ENCODE results near the gene CHGA.

The CHGA gene

DNA sequence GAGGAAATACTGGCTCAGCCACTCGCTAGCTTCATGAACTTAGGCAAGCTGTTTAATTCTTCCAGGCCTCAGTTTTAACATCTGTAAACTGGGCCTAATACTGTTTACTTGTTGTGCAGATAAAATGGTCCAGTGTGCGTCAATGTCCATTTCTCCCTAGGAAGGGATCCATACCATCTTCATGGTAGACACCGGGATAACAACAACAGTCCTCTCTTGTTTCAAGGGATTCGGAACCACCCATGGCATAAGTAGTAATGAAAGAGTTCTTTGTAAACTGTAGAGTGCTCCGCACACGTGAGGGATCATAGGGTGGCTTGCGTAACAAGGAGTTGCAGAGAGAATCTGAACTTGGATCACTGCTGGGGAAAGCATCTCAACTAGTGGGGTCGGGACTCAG, 17.3 kb upstream of the CHGA start:
- no peak for DNase-seq (ENCODE audit: low read depth in 2 of 2)

DNA sequence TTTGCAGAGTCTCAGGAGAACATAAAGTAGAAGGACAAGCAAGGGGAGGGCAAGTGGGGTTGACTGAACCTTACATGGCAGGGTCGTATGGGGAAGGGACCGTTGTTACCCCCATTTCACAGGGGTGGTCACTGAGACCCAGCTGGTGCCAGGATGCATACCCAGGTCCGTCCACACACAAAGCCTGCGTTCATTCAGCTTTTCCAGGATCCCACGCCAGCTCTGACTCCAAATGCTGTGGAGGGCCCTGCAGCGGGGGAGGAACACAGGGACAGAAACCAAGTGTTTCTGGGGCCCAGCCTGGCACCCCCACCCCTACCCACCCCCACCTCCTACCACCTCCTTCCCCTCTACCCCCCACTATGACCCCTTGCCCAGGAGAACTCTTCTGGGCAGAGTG, 16.5 kb upstream of the CHGA start:
- no peak for DNase-seq (ENCODE audit: low read depth in 2 of 2)

DNA sequence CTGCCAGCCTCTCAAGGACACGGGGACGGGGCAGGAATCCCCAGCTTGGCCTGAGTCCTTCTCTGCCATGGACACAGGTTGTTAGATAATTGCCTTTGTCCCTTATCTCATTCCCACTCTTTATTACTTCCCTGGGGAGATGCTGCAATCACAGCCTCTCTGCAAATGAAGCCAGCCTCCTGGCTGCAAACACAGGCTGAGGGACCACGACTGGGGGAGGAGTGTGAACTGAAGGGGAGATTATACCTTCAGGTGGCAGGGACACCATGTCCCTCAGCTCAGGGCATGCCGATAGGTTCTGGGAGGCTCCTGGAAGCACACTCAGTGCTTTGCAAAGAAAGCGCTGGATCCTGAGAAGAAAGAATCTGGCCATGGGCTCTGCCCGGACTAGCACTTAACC, 16.1 kb upstream of the CHGA start:
- DNase-seq (ENCODE audit: low read depth in 2 of 2) = no peak

DNA sequence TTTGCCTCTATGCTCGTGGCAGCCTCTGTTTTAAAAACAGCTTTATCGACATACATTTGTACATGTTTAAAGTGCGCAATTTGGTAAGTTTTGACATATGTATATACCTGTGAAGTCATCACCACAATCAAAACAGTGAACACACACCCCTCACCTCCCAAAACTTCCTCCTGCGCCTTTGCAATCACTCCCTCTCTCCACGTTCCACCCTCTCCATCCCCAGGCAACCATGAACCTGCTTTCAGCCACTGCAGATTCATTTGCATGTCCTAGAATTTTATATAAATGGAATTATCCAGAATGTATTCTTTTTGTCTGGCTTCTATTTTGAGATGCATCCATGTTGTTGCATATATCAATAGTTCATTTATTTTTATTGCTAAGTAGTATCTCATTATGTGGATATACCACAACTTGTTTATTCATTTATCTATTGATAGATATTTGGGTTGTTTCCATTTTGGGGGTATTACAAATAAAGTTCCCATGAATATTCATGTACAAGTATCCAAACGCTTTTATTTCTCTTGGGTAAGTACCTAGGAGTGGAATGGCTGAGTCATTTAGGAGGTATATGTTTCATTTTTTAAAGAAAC, 15.5 kb upstream of the CHGA start:
- no peak for DNase-seq (ENCODE audit: low read depth in 2 of 2)

DNA sequence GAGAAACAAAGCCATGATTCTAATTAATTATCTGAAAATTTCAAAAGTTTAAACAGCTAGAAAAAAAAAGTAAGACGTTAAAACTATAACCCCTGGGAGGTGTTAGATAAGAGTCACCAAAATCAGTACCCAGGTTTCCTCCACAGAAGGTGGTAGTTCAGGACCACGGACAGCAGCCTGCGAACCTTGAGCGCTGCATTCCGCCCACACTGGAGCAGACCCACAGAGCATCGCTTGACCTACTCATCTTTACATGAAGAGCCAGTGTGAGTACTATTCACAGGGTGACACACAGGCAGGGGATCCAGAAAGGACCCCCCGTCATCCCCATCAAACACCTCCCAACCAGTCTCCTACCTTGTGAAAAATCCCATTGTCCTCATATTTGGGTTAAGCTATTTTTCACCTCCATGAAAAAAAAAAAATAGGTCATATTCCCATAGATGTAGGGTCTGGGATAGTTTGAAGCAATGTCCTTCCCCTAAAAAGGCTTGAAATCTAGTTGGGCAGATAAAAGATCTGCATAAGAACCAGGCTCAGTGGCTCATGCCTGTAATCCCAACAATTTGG, 8.8 kb upstream of the CHGA start:
- DNase-seq (ENCODE audit: low read depth in 2 of 2) = no peak

DNA sequence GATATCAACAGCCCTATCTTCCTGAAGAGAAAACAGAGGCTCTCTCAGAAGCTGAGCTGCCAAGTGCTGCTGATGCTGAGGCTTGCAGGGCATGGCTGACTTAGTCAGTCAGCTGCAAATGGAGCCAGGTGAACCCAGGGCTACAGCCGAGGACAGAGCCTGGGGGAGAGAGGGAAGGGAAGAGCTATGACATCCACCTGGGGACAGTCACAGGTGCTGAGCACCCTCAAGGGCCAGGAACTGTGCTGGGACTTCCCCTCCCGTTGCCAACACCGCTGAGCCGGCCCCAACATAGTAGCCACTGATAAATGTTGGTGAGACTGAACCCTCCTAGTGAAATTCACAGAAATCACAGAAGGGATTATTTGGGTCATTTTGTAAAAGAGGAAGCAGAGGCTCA, 6.7 kb upstream of the CHGA start:
- no peak for DNase-seq (ENCODE audit: low read depth in 2 of 2)

DNA sequence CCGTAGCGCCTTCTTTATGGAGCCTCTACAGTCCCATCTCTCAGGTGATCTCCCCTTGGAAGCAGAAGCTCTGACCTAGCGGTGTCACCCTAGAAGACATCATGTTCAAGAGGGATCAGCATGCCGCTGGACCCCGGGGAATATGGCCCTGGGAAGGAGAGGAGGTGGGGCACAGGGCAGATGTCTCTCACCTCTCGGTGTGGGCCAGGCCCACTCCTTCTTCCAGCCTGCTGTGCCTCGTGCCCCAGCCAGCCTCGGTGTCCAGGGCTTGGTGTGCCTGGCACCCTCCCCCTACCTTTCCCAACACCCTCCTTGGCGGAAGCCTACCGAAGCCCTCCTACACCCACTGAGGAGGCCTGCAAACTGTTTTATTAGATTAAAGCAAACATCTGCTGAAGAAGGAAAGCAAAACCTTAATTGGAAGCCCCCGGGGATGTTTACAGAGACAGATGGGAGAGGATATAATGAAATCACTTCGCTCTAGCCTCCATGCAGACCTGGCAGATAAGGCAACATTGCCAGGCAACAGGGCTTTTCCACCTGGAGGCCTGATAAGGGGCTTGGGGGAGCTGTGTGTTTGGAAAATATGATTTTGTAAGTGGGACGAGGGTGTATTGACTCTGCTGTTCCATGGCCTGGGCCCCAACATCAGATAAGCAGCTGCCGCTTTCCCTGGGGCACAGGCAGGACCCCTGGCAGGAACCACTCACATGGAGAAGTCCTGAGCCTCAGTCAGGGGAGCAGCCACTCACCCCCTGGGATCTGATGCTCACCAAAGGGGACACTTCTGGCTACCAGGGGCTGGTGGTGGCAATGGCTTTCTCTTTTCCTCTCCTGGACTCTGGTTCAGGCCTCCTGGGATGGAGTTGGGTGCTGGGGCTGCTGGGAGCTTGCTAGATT, 5.7 kb upstream of the CHGA start:
- DNase-seq (ENCODE audit: low read depth in 2 of 2) = no peak

DNA sequence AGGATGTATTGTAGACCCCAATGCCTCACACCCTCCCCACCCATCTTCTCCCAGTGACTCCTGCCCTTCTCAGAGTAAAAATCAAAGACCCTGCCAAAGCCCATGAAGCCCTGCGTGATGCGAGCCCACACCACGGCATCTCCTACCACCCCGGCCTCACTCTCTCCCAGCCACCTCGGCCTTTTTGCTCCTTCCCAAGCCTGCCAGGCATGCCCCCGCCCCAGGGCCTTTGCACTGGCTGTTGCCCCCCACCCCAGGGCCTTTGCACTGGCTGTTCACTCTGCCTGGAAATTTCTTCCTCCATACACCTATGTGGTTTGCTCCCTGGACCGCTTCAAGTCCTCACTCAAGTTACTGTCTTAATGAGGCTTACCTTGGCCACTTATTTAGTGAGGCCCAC, 5.0 kb upstream of the CHGA start:
- no peak for DNase-seq (ENCODE audit: low read depth in 2 of 2)

DNA sequence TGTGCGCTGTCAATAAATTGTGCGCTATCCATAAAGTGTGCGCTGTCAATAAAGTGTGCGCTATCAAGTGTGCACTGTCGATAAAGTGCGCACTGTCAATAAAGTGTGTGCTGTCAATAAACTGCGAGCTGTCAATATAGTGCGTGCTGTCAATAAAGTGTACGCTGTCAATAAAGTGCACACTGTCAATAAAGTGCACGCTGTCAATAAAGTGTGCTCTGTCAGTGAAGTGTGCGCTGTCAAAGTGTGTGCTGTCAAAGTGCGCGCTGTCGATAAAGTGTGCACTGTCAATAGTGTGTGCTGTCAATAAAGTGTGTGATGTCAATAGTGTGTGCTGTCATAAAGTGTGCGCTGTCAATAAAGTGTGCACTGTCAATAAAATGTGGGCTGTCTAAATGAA, 2.9 kb upstream of the CHGA start:
- no peak for DNase-seq (ENCODE audit: low read depth in 2 of 2)

DNA sequence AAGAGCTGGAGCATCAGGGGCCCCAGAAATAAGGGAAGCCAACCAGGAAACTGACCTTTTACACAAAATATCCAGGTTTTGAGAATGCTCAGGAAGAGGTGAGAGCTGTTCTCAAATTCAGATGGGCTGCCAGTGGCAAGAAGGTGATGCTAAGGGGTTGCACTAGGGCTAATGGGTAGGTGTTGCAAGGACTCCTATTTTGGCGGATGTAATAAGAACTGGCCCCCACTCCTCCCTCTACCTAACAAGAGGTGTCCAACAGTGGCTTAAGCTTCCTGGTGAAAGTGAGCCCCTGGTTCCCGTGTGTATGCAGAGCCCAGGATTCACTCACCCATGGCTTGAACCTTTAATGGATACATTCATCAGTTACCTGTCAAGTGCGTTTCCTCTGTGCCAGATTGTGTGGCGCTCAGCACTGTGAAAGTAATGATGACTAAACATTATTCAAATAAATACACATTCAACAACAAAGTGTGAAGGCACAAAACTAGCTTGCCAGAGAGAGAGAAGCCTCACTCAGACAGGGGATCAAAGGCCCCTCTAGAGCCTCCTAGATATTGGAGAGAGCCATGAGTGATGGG, 705 bp upstream of the CHGA start:
- no peak for DNase-seq (ENCODE audit: low read depth in 2 of 2)

DNA sequence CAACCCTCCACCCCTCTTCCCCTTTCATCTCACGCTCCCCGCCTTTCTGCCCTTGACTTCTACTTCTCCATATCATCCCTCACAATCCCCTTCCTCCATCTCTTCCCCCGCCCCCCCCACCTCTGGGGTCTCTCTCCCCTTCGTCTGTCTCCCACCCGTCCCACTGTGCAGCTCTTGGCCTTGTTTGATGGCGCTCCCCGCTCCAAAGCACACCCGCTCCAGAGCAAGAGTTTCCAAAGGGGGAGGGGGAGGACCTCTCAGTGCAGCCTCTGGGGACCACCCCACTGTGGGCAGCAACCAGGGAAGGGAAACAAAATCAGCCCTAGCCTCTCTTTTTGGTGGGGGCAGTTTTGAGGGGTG, 774 bp downstream of the CHGA start:
- no peak for DNase-seq (ENCODE audit: low read depth in 2 of 2)

DNA sequence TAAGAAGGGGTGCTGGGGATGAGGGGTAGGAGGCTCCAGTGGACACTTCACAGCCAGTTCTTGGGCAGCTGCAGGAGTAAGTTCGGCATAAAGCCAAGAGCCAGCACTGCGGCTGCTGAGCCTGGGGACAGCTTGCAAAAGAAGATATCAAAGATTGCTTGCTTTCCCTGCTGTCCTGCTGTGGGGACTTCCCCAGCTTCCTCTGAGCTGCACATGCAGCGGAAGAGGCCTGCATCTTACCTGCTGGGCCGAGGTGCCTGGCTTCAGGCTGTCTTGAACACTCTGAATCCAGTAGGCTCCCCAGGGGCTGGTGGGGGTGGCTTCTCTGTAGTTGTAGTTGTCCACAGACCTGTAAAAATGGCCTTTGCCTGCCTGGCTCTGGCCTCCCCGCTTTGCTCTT, 1.3 kb downstream of the CHGA start:
- DNase-seq (ENCODE audit: low read depth in 2 of 2) = no peak

DNA sequence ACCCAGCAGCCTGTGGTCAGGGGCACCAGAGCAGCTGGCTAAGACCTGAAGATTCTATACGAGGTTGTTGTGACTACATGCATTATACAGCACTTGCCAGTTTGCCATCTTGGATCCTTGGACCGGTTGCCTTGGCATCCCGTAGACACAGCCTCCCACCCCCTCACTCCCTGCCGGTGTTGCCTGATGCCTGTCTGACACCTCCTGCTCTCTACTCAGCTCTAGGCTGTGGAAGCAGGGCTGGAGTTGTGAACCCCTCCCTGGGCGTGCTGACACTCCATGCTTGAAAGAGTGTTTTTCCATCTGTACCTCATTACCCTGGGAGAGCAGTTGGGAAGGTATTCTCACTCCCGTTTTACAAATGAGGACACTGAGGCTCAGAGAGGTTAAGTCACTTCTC, 2.5 kb downstream of the CHGA start:
- no peak for DNase-seq (ENCODE audit: low read depth in 2 of 2)

DNA sequence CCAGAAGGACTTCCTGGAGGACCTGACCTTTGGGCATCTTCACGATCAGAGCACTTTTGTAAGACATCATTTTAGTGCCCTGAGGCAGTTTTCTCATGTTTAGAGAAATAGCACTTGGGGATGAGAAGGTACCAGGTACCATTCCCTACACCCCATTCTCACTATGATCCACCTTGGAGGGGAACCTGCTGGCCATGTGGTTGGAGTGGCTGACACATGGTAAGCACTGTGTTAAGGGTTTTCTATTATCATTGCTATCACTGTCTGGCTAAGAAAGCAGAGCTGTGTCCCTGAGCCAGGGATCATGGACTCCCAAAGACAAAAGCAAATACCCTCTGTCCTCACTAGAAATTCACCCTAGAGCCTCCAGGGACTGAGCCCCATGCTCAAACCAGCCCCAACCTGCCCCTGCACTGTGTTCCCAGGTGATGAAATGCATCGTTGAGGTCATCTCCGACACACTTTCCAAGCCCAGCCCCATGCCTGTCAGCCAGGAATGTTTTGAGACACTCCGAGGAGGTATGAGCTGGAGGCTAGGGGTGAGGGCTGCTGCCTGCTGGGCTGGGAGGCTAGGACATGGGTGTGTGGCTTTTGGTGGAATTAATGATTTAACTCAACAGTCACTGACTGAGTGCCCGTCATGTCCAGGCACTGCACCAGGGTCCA, 3.4 kb downstream of the CHGA start:
- DNase-seq (ENCODE audit: low read depth in 2 of 2) = no peak

DNA sequence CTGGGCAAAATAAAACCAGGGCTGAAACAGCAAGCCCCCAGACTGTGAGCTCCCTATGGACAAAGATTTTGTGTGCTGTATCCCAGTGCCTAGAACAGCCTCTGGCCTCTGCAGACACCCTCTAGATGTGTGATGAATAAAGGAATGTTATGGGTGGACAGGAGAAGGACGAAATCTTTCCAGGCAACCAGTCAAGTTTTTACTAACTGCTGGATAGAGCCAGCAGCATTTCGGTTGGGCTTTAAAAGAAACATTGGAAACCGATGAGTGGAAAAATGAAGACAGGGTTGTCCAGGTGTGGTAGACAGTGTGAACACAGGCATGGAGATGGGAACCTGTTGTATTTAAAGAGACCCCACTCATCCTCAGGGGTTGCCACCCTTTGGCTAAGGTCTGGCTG, 4.0 kb downstream of the CHGA start:
- no peak for DNase-seq (ENCODE audit: low read depth in 2 of 2)

DNA sequence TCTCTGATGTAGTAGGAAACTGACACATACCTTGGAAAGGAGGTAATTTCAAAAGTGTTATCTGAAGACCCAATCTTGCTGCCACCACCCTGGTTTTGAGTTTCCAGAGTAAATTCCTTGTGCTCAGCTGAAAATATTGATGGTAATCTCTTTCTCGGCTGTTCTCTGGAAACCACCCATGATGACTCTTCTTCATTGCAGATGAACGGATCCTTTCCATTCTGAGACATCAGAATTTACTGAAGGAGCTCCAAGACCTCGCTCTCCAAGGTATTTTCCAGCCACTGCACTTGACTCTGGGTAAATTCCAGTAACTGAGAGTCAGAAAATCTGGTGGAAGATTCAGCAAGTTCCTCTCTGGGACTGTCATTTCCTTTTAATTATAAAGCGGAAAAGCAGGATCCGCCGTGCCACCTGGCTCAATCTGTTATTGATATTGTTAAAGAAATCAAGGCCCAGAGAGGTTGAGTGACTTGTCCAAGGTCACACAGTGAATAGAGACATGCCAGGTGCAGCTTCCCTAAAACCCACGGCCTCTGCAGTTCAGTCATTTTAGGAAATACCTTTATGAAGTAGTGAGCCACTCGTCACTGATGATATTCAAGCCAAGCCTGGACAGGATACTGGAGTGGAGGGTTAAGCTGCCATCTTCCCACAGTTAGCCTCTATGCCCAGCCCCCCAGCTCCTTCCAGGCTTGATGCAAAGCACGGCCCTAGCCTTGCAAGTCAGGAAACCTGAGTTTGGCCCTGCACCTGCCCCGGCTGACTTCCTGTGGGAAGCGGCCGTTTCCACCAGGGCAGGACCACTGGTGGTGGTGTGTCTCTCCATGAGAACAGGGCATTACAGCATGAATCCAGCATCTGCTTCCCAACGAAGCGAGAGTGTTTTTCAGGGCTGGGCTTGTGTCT, 4.7 kb downstream of the CHGA start:
- DNase-seq (ENCODE audit: low read depth in 2 of 2) = no peak

DNA sequence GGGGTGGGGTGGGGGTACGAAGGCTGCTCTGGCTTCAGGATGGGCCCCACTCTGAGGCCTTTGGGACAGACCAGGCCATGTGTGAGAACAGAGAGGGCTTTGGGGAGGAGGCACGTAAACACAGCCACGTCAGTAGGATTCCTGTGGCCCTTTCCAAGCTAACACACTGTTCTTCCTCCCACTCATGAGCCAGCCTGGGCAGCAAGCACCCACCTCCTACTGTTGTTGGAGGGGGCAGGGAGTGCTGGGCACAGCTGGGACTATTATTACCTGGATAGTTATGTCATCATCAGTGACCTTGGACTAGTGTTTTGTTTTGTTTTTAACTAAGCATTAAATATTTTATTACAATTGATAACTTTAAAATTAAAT, 5.3 kb downstream of the CHGA start:
- DNase-seq (ENCODE audit: low read depth in 2 of 2) = no peak

DNA sequence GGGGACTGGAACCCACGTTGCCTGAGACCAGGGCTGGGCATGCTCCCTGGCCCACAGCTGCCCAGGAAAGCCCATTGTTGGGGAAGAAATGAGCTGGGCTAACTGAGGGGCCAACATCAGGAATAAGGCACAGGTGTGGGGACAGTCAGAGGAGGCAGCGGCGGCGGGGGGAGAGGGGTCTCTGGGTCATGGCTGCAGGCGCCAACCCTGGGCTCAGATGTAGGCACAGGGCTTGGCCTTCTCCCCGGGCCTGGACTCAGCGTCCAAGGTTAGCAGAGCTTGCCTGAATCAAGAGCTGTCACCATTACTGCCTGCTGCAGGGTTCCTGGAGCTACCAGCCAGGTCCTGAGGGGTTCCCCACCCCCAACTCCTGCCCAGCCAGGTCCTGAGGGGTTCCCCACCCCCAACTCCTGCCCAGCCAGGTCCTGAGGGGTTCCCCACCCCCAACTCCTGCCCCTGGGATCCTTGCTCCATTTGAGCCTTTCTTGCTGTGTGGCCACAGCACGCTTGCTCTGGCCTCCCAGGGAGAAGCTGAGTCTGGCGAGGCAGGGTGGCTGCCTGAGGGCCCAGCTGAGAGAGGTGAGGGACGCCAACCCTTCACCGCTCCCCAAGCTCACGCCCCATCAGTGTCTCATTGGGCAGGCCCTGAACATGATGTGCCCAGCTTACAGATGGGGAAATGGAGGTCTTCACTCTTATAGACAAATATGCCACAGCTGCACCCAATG, 6.2 kb downstream of the CHGA start:
- no peak for DNase-seq (ENCODE audit: low read depth in 2 of 2)

DNA sequence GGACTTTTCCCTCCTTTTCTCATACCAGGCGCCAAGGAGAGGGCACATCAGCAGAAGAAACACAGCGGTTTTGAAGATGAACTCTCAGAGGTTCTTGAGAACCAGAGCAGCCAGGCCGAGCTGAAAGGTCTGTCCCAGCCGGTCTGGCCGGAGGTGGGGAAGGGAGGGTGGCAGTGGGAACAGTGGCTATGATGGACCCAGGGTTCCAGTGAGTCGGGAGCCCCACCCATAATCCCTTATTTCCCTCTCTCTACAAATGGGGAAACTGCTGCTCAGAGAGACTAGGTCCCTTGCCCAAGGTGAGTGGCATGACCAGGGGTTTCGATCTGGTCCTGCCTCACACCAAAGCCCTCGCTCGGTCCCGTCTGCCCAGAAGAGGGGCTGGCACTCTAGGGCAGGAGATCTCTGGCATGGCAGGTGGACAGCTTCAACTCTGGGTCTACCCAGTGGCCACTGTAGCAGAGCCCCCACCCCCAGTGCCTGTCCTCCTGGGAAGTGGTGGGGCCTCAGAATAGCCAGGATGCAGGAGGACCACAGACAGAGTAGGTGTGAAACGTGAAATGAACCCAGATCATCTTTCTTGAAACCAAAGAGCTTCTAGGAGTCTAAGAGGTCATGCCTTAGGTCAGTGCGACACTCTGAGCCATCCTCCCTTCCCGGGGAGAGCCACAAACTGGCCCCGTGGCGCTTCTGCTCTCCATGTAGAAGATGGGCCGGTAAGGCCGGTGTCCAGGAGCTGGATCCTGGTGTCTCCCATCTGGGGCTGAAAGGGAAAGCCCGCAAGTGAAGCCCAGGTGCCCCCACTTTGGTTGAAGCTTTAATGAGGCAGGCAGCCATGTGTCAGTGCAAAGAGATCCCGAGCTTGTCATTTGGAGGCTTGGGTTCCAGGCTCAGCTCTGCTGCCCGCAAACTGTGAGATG, 7.0 kb downstream of the CHGA start:
- no peak for DNase-seq (ENCODE audit: low read depth in 2 of 2)
